ACC112 (cell line): ENCODE measurements around the gene TSC22D1.
"Not testable (repeated sequence)": the region's sequence is repeated elsewhere in the genome, so short reads cannot be mapped to it uniquely, and the experiment has no call there.

Source experiments
- H2AFZ ChIP-seq: fragments of 200-600 bp; sonication (generic); one replicate; pipeline ENCODE4 v1.6.0; 2017; ENCODE audit warnings: antibody characterized with exemption, low read length; ENCODE audit not compliant: unreplicated experiment
- H3K27ac ChIP-seq: fragments of 200-600 bp; sonication (generic); 2 replicates; pipeline ENCODE4 v1.5.1; 2014; ENCODE audit warnings: low read depth, mild to moderate bottlenecking, antibody characterized with exemption, low read length, moderate library complexity
- H3K27me3 ChIP-seq: fragments of 200-600 bp; sonication (generic); 2 replicates; pipeline ENCODE4 v1.6.1; 2014; ENCODE audit warnings: mild to moderate bottlenecking, antibody characterized with exemption, low read length, moderate library complexity, mixed read lengths; ENCODE audit not compliant: insufficient read depth
- H3K36me3 ChIP-seq: fragments of 200-600 bp; sonication (generic); 2 replicates; pipeline ENCODE4 v1.6.1; 2016; ENCODE audit warnings: mild to moderate bottlenecking, antibody characterized with exemption, low read length, moderate library complexity, mixed read lengths; ENCODE audit not compliant: insufficient read depth
- H3K4me1 ChIP-seq: fragments of 200-600 bp; sonication (generic); one replicate; pipeline ENCODE4 v1.6.1; 2016; ENCODE audit warnings: low read length, mixed read lengths; ENCODE audit not compliant: insufficient read depth, unreplicated experiment, control insufficient read depth
- H3K4me3 ChIP-seq: fragments of 200-600 bp; sonication (generic); 2 replicates; pipeline ENCODE4 v1.5.1; 2014; ENCODE audit warnings: mild to moderate bottlenecking, low read depth, low read length
- H3K79me2 ChIP-seq: fragments of 200-600 bp; sonication (generic); one replicate; pipeline ENCODE4 v1.6.0; 2016; ENCODE audit warnings: low read length; ENCODE audit not compliant: control insufficient read depth, unreplicated experiment, insufficient read depth

Gene TSC22D1

GRCh38 chr13:44593861-44594592 is 17.9 kb upstream of the TSC22D1 start:
- H3K4me1 ChIP-seq, H3K4me3 ChIP-seq, H2AFZ ChIP-seq, H3K79me2 ChIP-seq, H3K27me3 ChIP-seq, H3K36me3 ChIP-seq, H3K27ac ChIP-seq: not testable (repeated sequence)

GRCh38 chr13:44592216-44592847 is 16.2 kb upstream of the TSC22D1 start:
- Histone ChIP-seq H3K27me3 (no peaks in the 10 kb centered on the region), H3K4me1 (no peaks in the 10 kb centered on the region), H2AFZ (no peak overlapping the region), H3K79me2 (no peaks in the 10 kb centered on the region), H3K36me3 (no peaks in the 10 kb centered on the region), H3K27ac (no peak overlapping the region), H3K4me3 (no peak overlapping the region)

GRCh38 chr13:44591316-44591715 is 15.2 kb upstream of the TSC22D1 start:
- Histone ChIP-seq H3K27me3 (no peaks in the 10 kb centered on the region), H3K4me1 (no peaks in the 10 kb centered on the region), H3K4me3 (no peak overlapping the region), H3K36me3 (no peaks in the 10 kb centered on the region), H3K79me2 (no peaks in the 10 kb centered on the region), H3K27ac (no peak overlapping the region), H2AFZ (no peak overlapping the region)

- H3K27ac ChIP-seq = no peak overlapping the region
- no peak overlapping the region for H3K4me3 ChIP-seq
- H3K27me3 ChIP-seq = no peaks in the 10 kb centered on the region
- H3K36me3 ChIP-seq = no peaks in the 10 kb centered on the region
- no peak overlapping the region for H2AFZ ChIP-seq
- H3K79me2 ChIP-seq = peaks cover 3% of the 10 kb centered on the region
- H3K4me1 ChIP-seq = peaks cover 6% of the 10 kb centered on the region
Observed at GRCh38 chr13:44583137-44583536, 7.0 kb upstream of the TSC22D1 start.

- H3K27ac ChIP-seq = peak overlapping the region; percentile 91
- H3K79me2 ChIP-seq = peaks cover 42% of the 10 kb centered on the region
- H3K4me1 ChIP-seq = peaks cover 32% of the 10 kb centered on the region
- no peaks in the 10 kb centered on the region for H3K36me3 ChIP-seq
- no peaks in the 10 kb centered on the region for H3K27me3 ChIP-seq
- peak overlapping the region; percentile 80 for H2AFZ ChIP-seq
- H3K4me3 ChIP-seq = peak overlapping the region; percentile 92
Observed at GRCh38 chr13:44578067-44578400, 1.9 kb upstream of the TSC22D1 start.

GRCh38 chr13:44577236-44578066 is 1.3 kb upstream of the TSC22D1 start:
- Histone ChIP-seq H3K27ac (peak overlapping the region; percentile 91), H3K4me1 (peaks cover 38% of the 10 kb centered on the region), H3K36me3 (no peaks in the 10 kb centered on the region), H2AFZ (peak overlapping the region; percentile 80), H3K27me3 (no peaks in the 10 kb centered on the region), H3K4me3 (peak overlapping the region; percentile 92), H3K79me2 (peaks cover 48% of the 10 kb centered on the region)

- peak overlapping the region; percentile 91 for H3K27ac ChIP-seq
Observed at GRCh38 chr13:44576351-44577235, 463 bp upstream of the TSC22D1 start.

GRCh38 chr13:44575035-44575434 is 1.1 kb downstream of the TSC22D1 start:
- no peak overlapping the region for H2AFZ ChIP-seq
- H3K27ac ChIP-seq = no peak overlapping the region
- H3K36me3 ChIP-seq = no peaks in the 10 kb centered on the region
- H3K27me3 ChIP-seq = no peaks in the 10 kb centered on the region
- peaks cover 55% of the 10 kb centered on the region for H3K79me2 ChIP-seq
- H3K4me3 ChIP-seq = peak overlapping the region; percentile 92
- H3K4me1 ChIP-seq = peaks cover 45% of the 10 kb centered on the region

More at GRCh38 chr13:44576351-44577235, 463 bp upstream of the TSC22D1 start:
- H3K27me3 ChIP-seq = no peaks in the 10 kb centered on the region
- H3K36me3 ChIP-seq = no peaks in the 10 kb centered on the region
- peaks cover 55% of the 10 kb centered on the region for H3K79me2 ChIP-seq
- H3K4me1 ChIP-seq = peaks cover 45% of the 10 kb centered on the region
- peak overlapping the region; percentile 44 for H2AFZ ChIP-seq
- H3K4me3 ChIP-seq = peak overlapping the region; percentile 92

- Histone ChIP-seq H3K36me3 (no peaks in the 10 kb centered on the region), H3K4me1 (peaks cover 45% of the 10 kb centered on the region), H3K79me2 (peaks cover 61% of the 10 kb centered on the region), H3K4me3 (peak overlapping the region; percentile 92), H3K27ac (no peak overlapping the region), H2AFZ (no peak overlapping the region), H3K27me3 (no peaks in the 10 kb centered on the region)
Observed at GRCh38 chr13:44574466-44574855, 1.7 kb downstream of the TSC22D1 start.
